Vagina (tissue), 2 donors: ENCODE measurements around the gene TBL1XR1. TPM values are rescaled to one million over a fixed set of nuclear protein-coding genes. Genes with fewer than 3 reads are reported as not detected.
"Not testable (repeated sequence)": the region's sequence is repeated elsewhere in the genome, so short reads cannot be mapped to it uniquely, and the experiment has no call there.

Experiments used
- DNase-seq, 2 donors: peaks; one replicate each; pipeline ENCODE4 v3.0.0-alpha.2; 2017; ENCODE audit errors: extremely low spot score in 2 of 2
- H3K27ac ChIP-seq: fragments of 200-600 bp; sonication (generic); one replicate; pipeline ENCODE4 v1.5.1; 2019
- H3K27me3 ChIP-seq: fragments of 200-600 bp; sonication (generic); one replicate; pipeline ENCODE4 v1.5.1; 2019
- H3K36me3 ChIP-seq, 2 donors: fragments of 200-600 bp; sonication (generic); one replicate each; pipeline ENCODE4 v1.5.1; 2017 to 2019
- H3K4me1 ChIP-seq: fragments of 200-600 bp; sonication (generic); one replicate; pipeline ENCODE4 v1.5.1; 2019
- H3K4me3 ChIP-seq, 2 donors: fragments of 200-600 bp; sonication (generic); 1 replicate in 1 of 2; 2 replicates in 1 of 2; pipeline ENCODE4 v1.5.1; 2016 to 2019
- H3K9me3 ChIP-seq: fragments of 200-600 bp; sonication (generic); one replicate; pipeline ENCODE4 v1.5.1; 2019
- POLR2A ChIP-seq, 2 donors: fragments of 450-650 bp; IDR thresholded peaks; one replicate each; pipeline ENCODE4 v1.6.1; 2017; ENCODE audit warnings: antibody characterized with exemption in 2 of 2, mild to moderate bottlenecking in 2 of 2, moderate library complexity in 2 of 2
- POLR2AphosphoS5 ChIP-seq, 2 donors: sonication (generic); formaldehyde crosslinking; IDR thresholded peaks; one replicate each; pipeline ENCODE4 v1.9.0; 2017; ENCODE audit warnings: antibody characterized with exemption in 2 of 2, mild to moderate bottlenecking in 2 of 2, low read depth in 1 of 2; ENCODE audit not compliant: insufficient read depth in 1 of 2
- intact Hi-C: fragments of 100-400 bp; cut with DNase I; formaldehyde crosslinking; loops from one replicate; pipeline ENCODE4 v1.15.1; 2023
- total RNA-seq: library from RNA; depleted of rRNA; stranded (reverse); fragments of >200 nt; gene quantifications from one replicate; pipeline ENCODE4 v1.2.3, GENCODE V29; 2016
- TF ChIP-seq, protein P1 (sequence below), 3 experiments: fragments of 450-650 bp in 2 of 3; fragments of 200-600 bp in 1 of 3; sonication (generic) in 1 of 3; IDR thresholded peaks; one replicate each; pipeline ENCODE4 v1.5.1; 2017 to 2019; ENCODE audit warnings: antibody characterized with exemption in 3 of 3, mild to moderate bottlenecking in 2 of 3, moderate library complexity in 2 of 3

TBL1XR1 gene
- total RNA-seq, 1 donor from 2014 or later = 80.5 TPM

DNA sequence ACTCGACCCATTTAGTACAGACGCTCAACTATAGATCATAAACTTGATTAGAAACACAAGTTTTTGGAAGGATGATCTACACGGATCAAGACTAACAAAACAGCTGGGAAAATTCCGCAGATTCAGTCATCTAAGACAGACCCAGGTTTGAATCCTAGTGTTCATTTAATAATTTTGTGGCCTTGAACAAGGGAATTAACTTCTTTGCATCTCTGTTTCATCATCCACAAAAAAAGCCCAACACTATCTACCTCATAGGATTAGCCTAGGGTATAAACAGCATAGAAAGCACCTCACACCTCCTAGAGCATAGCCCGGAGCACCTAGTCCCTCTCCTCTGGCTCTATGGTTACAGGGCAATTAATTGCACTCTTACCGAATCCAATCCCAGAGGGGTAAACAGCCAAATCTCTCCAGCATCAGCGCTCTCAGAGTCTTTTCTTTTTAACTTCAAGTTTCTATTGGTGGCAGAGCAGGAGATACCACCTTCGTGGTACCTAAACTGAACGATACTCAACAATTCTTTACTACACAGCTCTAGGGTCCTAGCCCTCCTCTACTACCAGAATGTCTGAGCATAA lies 3.5 kb downstream of the TBL1XR1 start:
- no peak for TF ChIP-seq POLR2AphosphoS5 (IDR thresholded peaks at IDR 0.05; ENCODE audit: insufficient read depth in 1 of 2, low read depth in 1 of 2)
- TF ChIP-seq POLR2A (IDR thresholded peaks at IDR 0.05) = no peak
- TF ChIP-seq, protein P1, sequence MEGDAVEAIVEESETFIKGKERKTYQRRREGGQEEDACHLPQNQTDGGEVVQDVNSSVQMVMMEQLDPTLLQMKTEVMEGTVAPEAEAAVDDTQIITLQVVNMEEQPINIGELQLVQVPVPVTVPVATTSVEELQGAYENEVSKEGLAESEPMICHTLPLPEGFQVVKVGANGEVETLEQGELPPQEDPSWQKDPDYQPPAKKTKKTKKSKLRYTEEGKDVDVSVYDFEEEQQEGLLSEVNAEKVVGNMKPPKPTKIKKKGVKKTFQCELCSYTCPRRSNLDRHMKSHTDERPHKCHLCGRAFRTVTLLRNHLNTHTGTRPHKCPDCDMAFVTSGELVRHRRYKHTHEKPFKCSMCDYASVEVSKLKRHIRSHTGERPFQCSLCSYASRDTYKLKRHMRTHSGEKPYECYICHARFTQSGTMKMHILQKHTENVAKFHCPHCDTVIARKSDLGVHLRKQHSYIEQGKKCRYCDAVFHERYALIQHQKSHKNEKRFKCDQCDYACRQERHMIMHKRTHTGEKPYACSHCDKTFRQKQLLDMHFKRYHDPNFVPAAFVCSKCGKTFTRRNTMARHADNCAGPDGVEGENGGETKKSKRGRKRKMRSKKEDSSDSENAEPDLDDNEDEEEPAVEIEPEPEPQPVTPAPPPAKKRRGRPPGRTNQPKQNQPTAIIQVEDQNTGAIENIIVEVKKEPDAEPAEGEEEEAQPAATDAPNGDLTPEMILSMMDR (IDR thresholded peaks at IDR 0.05) = no peak
- Histone ChIP-seq H3K9me3 (no peaks in the 10 kb centered on the region), H3K4me1 (peaks cover 50% of the 10 kb centered on the region), H3K27ac (peak overlapping the region; percentile 92), H3K27me3 (no peaks in the 10 kb centered on the region), H3K36me3 (no peaks in the 10 kb centered on the region), H3K4me3 (peak overlapping the region in 1 of 2 donors; percentile 17)
- intact Hi-C loops = loop anchor here (10.0 kb wide), 1 partner anchor 129 kb away; no protein-coding TSS in a partner anchor
- DNase-seq = no peak

DNA sequence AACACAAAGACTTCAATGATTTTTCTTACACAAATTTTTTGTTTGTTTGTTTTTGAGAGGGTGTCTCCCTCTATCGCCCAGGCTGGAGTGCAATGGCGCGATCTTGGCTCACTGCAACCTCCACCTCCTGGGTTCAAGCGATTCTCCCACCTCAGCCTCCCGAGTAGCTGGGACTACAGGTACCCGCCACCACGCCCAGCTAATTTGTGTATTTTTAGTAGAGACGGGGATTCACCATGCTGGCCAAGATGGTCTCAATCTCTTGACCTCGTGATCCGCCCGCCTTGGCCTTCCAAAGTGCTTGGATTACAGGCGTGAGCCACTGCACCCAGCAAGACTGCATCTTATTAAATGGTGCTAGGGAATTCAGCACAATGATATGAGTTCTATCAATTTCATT lies 4.0 kb downstream of the TBL1XR1 start:
- not testable (repeated sequence) for DNase-seq, H3K27ac ChIP-seq, H3K4me3 ChIP-seq, H3K36me3 ChIP-seq, H3K9me3 ChIP-seq, H3K27me3 ChIP-seq
- intact Hi-C loops = loop anchor here (10.0 kb wide), 1 partner anchor 128 kb away; no protein-coding TSS in a partner anchor
- H3K4me1 ChIP-seq = peaks cover 45% of the 10 kb centered on the region

DNA sequence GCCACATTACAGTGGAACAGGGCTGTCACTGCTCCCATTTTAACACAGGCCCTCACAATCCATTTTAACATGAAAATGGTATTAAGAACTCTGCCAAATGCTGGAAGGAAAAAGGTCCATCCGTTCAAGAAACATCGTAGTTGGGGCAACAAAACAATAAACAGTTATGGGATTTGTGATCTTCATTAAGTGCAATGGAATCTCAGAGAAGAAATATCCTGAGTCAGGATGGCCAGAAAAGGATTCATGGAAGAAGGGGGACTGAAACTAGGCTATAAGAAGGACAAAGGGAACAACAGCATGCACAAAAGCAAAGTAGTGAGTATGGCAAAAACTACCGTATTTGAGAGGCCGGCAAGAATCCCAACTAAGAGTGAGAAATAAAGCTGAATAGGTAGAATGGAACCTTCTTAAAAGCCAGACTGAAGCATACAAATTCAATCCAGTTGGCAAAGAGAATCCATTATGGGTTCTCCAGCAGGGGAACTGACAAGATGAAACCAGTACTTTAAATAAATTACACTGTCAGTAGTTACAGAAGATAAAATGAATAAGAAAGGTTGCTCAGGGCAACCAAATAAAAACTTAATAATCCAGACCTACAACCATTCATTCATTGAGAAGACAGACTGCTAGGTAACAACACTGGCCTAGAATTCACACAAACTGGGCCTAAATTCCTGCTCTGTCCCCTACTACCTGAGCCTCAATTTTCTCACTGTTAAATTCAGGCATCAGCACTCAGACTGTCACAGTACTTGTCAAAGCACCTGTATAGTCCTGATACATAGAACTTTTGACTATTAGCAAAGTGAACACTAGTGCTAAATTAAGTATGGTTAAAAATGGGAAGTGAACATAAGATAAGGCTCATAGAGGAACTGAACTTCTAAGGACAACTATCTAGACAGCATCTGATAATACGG lies 6.3 kb downstream of the TBL1XR1 start:
- no peak overlapping the region for H3K4me3 ChIP-seq
- H3K9me3 ChIP-seq = no peaks in the 10 kb centered on the region
- TF ChIP-seq, protein P1 (IDR thresholded peaks at IDR 0.05) = no peak
- TF ChIP-seq POLR2AphosphoS5 (IDR thresholded peaks at IDR 0.05; ENCODE audit: insufficient read depth in 1 of 2, low read depth in 1 of 2) = no peak
- no peak for TF ChIP-seq POLR2A (IDR thresholded peaks at IDR 0.05)
- H3K27ac ChIP-seq = no peak overlapping the region
- no peaks in the 10 kb centered on the region for H3K36me3 ChIP-seq
- DNase-seq = no peak
- no peaks in the 10 kb centered on the region for H3K27me3 ChIP-seq
- intact Hi-C loops = loop anchor here (10.0 kb wide), 1 partner anchor 126 kb away; no protein-coding TSS in a partner anchor
- peaks cover 50% of the 10 kb centered on the region for H3K4me1 ChIP-seq

DNA sequence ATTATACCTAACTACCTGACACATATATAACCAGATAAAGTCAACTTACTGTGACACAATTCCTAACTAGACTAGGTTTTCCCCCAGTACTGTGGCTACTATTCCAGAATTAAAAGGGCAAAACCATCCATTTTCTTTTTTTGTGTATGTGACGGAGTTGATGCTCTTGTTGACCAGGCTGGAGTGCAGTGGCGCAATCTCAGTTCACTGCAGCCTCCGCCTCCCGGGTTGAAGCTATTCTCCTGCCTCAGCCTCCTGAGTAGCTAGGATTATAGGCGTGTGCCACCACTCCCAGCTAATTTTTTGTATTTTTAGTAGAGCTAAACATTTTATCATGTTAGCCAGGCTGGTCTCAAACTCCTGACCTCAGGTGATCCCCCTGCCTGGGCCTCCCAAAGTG lies 7.1 kb downstream of the TBL1XR1 start:
- H3K4me3 ChIP-seq, H3K27ac ChIP-seq, DNase-seq, H3K27me3 ChIP-seq, H3K36me3 ChIP-seq, H3K9me3 ChIP-seq: not testable (repeated sequence)
- intact Hi-C loops = loop anchor here (10.0 kb wide), 1 partner anchor 125 kb away; no protein-coding TSS in a partner anchor
- H3K4me1 ChIP-seq = peaks cover 57% of the 10 kb centered on the region

DNA sequence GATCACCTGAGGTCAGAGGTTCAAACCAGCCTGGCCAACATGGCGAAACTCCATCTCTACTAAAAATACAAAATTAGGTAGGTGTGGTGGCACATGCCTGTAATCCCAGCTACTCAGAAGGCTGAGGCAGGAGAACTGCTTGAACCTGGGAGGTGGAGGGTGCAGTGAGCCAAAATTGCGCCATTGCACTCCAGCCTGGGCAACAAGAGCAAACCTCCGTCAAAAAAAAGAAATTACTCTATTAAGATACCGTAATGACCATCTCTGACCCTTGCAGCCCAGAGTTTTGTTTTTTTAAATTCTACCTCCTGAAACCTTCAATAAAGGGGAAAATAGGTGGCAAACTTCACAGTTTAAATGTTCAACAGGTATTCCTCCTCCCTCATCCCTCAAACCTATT lies 9.0 kb downstream of the TBL1XR1 start:
- H3K4me1 ChIP-seq = peaks cover 55% of the 10 kb centered on the region
- intact Hi-C loops, H3K27ac ChIP-seq: not testable (repeated sequence)

DNA sequence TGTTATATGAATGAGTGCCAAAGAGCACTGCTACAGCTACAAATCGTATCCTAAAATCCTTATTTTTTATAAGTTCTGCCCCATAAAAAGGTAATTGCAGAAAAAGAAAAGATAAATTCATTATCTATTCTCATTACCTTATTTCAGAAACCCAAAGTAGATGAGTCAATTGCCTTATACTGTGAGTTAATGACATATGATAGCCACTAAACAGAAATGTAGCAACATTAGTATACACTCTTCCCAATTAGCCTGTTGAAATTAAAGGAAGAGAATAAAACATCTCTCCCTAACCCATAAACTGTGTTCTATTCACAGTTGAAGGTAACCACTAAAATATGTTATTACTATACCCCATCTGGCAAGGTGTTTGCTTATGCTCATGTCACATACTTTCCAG lies 11.0 kb downstream of the TBL1XR1 start:
- intact Hi-C loops = no loop called here
- H3K36me3 ChIP-seq = no peaks in the 10 kb centered on the region
- no peak overlapping the region for H3K27ac ChIP-seq
- DNase-seq = no peak
- H3K9me3 ChIP-seq = no peaks in the 10 kb centered on the region
- peaks cover 65% of the 10 kb centered on the region for H3K4me1 ChIP-seq
- H3K4me3 ChIP-seq = no peak overlapping the region
- no peaks in the 10 kb centered on the region for H3K27me3 ChIP-seq
- TF ChIP-seq POLR2AphosphoS5 (IDR thresholded peaks at IDR 0.05; ENCODE audit: insufficient read depth in 1 of 2, low read depth in 1 of 2) (no peak), POLR2A (IDR thresholded peaks at IDR 0.05) (no peak)
- TF ChIP-seq, protein P1 (IDR thresholded peaks at IDR 0.05) = no peak

More for the DNA sequence above, 9.0 kb downstream of the TBL1XR1 start:
- not testable (repeated sequence) for DNase-seq, H3K36me3 ChIP-seq, H3K27me3 ChIP-seq, H3K9me3 ChIP-seq, H3K4me3 ChIP-seq
